ENCODE measurements around the gene COP1. TPM values are rescaled to one million over a fixed set of nuclear protein-coding genes. Genes with fewer than 3 reads are reported as not detected.

The COP1 gene
- total RNA-seq, 6 experiments from 2014 or later = 27.8 to 33.0 (median 30.1) TPM

DNA sequence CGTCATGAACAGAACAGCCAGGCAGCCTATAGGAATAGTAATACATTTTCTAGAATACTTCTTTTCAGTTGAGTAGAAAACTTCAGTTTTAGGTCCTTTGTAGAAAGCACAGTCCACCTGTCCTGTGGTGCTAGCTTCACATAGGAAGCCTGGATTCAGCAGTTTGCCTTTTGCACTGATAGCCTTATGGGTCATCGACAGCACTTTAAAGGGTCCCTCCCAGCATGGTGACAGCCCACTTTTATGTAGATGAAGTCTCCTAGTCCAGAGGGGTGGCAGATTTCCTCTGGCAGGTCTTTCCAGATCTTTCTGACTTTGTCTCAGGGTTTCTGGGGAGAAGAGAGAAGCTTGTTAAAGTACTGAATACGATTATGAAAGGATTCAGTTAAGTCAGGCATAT is 302.3 kb downstream of the COP1 start:
- Mint-ChIP-seq H3K9me3 (no peaks in the 10 kb centered on the region), H3K4me3 (no peak overlapping the region), H3K36me3 (ENCODE audit: low read depth) (peaks cover 6% of the 10 kb centered on the region; the same call in 1 of the 2 replicates), H3K4me1 (ENCODE audit: low read depth) (peaks cover 6% of the 10 kb centered on the region; the same call in 1 of the 2 replicates), H3K27ac (no peak overlapping the region), H3K27me3 (ENCODE audit: insufficient read depth) (no peaks in the 10 kb centered on the region)
- TF ChIP-seq, protein P1, sequence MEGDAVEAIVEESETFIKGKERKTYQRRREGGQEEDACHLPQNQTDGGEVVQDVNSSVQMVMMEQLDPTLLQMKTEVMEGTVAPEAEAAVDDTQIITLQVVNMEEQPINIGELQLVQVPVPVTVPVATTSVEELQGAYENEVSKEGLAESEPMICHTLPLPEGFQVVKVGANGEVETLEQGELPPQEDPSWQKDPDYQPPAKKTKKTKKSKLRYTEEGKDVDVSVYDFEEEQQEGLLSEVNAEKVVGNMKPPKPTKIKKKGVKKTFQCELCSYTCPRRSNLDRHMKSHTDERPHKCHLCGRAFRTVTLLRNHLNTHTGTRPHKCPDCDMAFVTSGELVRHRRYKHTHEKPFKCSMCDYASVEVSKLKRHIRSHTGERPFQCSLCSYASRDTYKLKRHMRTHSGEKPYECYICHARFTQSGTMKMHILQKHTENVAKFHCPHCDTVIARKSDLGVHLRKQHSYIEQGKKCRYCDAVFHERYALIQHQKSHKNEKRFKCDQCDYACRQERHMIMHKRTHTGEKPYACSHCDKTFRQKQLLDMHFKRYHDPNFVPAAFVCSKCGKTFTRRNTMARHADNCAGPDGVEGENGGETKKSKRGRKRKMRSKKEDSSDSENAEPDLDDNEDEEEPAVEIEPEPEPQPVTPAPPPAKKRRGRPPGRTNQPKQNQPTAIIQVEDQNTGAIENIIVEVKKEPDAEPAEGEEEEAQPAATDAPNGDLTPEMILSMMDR (IDR thresholded peaks at IDR 0.05) = no peak
- no peak for DNase-seq

DNA sequence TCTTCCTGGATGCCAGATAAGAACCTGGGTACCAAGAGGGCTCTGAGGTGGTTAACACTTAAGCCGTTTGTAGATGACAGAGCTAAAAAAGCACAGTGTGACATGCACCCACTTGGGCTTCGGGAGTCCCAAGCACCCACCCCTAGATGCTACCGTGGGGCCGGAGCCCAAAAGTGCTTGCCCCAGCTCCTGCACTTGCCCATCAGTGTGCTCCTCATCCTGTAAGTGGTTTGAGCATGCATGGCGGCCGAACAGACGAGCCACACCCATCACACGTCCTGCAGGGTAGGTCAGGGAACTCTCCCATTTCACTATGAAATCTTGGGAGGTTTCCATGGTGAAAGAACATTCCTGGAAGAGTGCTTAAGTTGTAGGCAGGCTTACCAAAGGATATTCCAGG is 304.8 kb downstream of the COP1 start:
- Mint-ChIP-seq H3K36me3 (ENCODE audit: low read depth) (peaks cover 6% of the 10 kb centered on the region; the same call in 1 of the 2 replicates), H3K27me3 (ENCODE audit: insufficient read depth) (no peaks in the 10 kb centered on the region), H3K4me1 (ENCODE audit: low read depth) (peaks cover 7% of the 10 kb centered on the region; the same call in 1 of the 2 replicates), H3K27ac (no peak overlapping the region), H3K9me3 (no peaks in the 10 kb centered on the region), H3K4me3 (no peak overlapping the region)
- TF ChIP-seq, protein P1 (IDR thresholded peaks at IDR 0.05) = no peak
- no peak for DNase-seq

DNA sequence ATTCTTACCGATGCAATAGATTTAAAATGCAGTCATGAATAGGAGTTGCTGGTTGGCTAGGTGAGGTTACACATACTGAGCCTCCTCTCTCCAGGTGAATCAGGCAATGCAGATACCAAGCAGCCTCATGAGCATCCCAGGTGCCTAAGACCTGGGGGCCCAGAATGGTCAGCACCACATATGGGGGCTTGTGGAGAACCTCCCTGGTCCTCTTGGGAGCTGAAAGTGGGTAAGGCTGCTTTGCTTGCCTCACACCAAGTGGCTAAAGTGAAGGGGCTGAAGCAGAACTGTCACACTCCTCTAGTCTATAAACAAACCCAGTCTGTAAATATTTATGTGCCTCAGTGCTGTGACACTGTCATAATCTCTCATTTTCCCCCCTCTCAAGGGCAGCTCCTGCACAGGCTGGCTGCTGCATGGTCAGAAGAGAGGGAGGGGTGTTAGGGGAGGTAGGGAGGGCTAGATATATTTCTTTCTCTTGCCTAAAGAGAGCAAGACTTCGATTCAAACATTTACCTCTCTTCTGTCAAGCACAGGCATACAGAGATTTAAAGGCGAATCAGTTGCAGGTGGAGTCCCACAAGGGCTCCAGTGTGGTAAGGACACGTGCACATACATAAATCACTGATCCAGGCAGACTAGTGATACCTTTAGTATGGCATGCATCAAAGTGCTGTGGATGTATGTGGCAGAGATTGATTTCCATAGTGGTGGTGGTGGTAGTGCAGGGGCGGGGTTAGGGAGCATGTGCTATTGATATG is 305.8 kb downstream of the COP1 start:
- peaks cover 6% of the 10 kb centered on the region; the same call in 1 of the 2 replicates for H3K36me3 Mint-ChIP-seq (ENCODE audit: low read depth)
- H3K9me3 Mint-ChIP-seq = no peaks in the 10 kb centered on the region
- H3K4me1 Mint-ChIP-seq (ENCODE audit: low read depth) = peaks cover 7% of the 10 kb centered on the region; the same call in 1 of the 2 replicates
- DNase-seq = no peak
- H3K27ac Mint-ChIP-seq = no peak overlapping the region
- TF ChIP-seq, protein P1 (IDR thresholded peaks at IDR 0.05) = no peak
- H3K27me3 Mint-ChIP-seq (ENCODE audit: insufficient read depth) = no peaks in the 10 kb centered on the region
- no peak overlapping the region for H3K4me3 Mint-ChIP-seq

DNA sequence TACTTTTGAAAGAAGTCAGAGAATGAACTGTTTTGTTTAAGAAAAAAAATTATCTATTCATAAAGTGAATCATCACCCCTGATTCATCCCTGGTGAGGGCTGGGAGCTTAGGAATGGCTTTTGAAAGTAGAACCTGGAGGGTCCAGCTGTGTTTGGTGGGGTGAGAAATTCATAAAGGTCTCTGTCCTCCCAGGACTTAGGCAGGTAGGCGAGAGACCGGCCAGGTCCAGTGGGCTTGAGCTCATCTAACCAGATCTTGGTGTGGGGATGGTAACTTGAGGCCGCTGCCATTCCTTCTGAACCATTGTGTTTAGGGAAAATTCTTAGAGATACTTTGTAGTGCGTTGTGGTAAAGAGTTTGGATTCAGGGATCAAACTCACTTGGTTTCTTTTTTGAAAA is 306.9 kb downstream of the COP1 start:
- peaks cover 6% of the 10 kb centered on the region for H3K36me3 Mint-ChIP-seq (ENCODE audit: low read depth)
- DNase-seq = no peak
- H3K27ac Mint-ChIP-seq = no peak overlapping the region
- peaks cover 7% of the 10 kb centered on the region; the same call in 1 of the 2 replicates for H3K4me1 Mint-ChIP-seq (ENCODE audit: low read depth)
- H3K9me3 Mint-ChIP-seq = no peaks in the 10 kb centered on the region
- TF ChIP-seq, protein P1 (IDR thresholded peaks at IDR 0.05) = no peak
- H3K27me3 Mint-ChIP-seq (ENCODE audit: insufficient read depth) = no peaks in the 10 kb centered on the region
- no peak overlapping the region for H3K4me3 Mint-ChIP-seq

DNA sequence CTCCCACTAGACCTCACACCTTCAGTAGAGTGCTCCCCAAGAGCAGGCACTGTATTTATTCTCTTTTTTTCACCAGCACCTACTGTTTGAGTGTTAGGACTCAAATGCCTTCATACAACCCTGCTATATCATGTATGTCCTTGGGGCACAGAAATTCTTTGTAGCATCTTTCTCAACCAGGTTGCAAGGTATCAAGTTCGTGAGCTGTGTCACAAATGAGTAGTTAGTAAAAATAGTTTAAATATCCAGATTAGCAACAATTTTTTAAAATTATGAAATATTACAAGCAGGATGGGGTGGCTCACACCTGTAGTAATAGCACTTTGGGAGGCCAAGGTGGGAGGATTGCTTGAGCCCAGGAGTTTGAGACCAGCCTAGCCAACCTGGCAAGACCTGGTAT is 311.1 kb downstream of the COP1 start:
- Mint-ChIP-seq H3K4me3 (no peak overlapping the region), H3K27me3 (ENCODE audit: insufficient read depth) (no peaks in the 10 kb centered on the region), H3K27ac (no peak overlapping the region), H3K36me3 (ENCODE audit: low read depth) (no peaks in the 10 kb centered on the region; the same call in 1 of the 2 replicates), H3K4me1 (ENCODE audit: low read depth) (peaks cover 7% of the 10 kb centered on the region; the same call in 1 of the 2 replicates), H3K9me3 (no peaks in the 10 kb centered on the region)
- no peak for DNase-seq
- TF ChIP-seq, protein P1 (IDR thresholded peaks at IDR 0.05) = no peak

Measured in HFFc6 (cell line).